Ureter (tissue), 1 donor: ENCODE data around the gene FFAR1. TPM values are rescaled to one million over a fixed set of nuclear protein-coding genes. Genes with fewer than 3 reads are reported as not detected.

Experiments used
- DNase-seq: peaks from one replicate; pipeline ENCODE4 v3.0.0-alpha.2; 2020; ENCODE audit warnings: low spot score
- total RNA-seq: library from RNA; stranded (reverse); gene quantifications from one replicate; pipeline ENCODE4 v1.2.4, GENCODE V29; 2023
- donor health status: DM: yes; HTN: yes; CAD: no.

FFAR1 gene
- total RNA-seq, result not detected

DNA sequence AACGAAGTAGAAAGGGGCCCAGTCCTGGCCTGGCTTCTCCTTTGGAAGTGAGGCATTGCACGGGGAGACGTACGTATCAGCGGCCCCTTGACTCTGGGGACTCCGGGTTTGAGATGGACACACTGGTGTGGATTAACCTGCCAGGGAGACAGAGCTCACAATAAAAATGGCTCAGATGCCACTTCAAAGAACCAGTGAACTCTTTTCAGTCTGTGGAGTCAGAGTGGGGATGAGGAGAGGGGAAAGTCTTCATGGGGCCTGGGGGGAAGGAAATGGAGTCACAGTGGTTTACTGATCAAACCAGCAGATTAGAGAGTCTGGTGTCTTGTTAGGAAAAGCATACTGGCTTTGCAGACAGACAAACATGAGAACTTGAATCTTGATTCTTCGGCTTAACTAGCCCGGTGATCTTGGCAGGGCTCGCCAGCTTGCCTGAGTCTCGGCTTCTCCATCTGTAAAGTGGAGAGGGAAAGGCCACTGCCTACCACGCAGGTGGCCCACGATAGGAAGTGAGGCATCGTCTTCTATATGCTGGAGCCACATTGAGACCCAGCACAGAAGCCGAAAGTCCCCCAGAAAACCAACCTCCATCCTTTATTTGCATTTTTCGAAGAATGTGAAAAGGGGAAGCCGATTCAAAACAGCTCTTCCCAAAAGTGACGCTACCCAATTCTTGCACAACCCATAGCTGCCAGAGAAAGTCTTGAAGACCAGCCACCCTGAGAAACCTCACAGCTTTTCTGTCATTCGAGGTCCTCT is at the start of gene FFAR1:
Gene FFAR1 (plus strand): TSS at position 732 of the 759 bp plus-strand sequence. CDS start 3,650 bp downstream, outside the sequence.
- no peak for DNase-seq

DNA sequence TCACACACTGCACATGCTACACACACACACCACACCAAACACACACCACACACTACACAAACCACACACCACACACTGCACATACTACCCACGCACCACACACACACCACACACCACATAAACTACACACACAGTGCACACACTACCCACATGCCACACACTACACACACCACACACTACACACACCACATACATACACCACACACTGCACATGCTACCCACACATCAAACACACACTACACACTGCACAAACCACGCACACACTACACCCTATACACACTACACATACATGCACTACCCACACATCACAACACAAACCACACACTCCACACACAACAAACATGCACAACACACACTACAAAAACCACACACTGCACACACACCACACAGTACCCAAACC is 49.8 kb upstream of the FFAR1 start:
- no peak for DNase-seq

DNA sequence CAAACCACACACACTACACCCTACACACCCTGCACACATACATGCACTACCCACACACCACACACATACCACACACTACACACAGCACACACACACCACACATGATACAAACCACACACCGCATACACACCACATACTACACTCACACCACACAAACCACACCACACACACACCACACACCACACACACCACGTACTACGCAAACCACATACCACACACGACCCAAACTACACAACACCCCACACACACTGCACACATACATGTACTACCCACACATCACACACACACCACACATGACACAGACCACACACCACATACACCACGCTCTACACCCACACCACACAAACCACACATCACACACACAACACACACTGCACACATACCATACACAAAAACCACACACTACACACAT is 49.1 kb upstream of the FFAR1 start:
- no peak for DNase-seq

DNA sequence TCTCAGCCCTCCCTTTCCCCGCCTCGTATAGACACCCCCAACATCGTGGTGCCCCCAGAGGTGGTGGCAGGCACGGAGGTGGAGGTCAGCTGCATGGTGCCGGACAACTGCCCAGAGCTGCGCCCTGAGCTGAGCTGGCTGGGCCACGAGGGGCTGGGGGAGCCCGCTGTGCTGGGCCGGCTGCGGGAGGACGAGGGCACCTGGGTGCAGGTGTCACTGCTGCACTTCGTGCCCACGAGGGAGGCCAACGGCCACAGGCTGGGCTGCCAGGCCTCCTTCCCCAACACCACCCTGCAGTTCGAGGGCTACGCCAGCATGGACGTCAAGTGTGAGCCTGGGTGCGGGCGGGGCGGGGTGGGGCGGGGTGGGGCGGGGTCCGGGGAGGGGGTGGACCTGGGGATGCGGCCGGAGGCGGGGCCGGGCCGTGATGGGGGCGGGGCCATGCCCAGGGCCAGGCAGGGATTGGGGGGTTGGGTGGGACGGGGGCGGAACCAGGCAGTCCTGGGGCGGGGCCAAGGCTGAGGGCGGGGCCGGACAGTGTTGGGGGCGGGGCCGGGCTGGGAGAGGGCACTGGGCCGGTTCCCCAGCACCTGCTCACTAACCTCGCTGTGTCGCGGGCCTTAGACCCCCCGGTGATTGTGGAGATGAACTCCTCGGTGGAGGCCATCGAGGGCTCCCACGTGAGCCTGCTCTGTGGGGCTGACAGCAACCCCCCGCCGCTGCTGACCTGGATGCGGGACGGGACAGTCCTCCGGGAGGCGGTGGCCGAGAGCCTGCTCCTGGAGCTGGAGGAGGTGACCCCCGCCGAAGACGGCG is 48.0 kb upstream of the FFAR1 start:
- no peak for DNase-seq

GRCh38 chr19:35300339-35300649 is 47.4 kb upstream of the FFAR1 start:
- DNase-seq, result no peak

DNA sequence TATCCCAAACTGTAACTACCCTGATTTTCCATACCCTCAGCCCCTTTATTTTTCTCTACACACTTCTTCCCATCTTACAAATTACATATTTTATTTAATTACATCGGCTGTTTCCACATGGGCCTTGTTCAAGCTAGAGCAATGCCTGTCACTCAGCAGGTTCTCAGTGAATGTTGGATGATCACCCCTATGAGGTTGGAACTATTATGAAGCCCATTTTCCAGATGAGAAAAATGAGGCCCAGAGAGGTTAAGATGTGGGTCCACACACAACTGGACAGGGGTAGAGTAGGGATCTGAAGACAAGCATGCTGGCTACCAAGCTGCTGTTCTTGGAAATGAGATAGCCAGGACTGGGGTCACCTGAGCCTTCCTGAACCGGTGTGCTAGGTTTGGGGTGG is 45.7 kb upstream of the FFAR1 start:
- no peak for DNase-seq

- no peak for DNase-seq
These were observed 45.3 kb upstream of the FFAR1 start for GRCh38 chr19:35302446-35302845.

DNA sequence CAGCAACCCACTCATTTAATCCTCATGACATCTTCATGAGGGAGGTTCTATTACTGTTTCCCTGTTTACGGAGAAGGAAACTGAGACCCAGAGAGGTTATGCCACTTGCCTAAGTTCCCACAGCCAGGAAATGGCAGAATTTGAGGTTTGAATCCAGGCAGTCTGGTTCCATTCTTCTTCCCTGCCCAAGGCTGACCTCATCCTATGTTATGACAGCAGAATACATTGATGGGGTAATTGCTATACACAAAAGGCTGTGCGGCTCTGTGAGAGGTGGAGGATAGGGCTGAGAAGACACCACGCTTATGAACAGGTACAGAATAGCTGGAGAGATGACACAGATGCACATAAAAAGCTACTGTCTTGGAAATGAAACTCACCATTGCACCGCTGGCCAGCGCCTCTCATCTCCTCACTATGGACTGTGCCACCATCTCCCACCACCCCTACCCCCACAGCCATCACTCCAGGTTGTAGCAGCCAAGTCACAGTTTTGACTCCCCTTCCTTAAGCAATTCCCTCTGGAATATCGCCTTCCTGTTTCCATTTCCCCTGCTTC is 44.3 kb upstream of the FFAR1 start:
- no peak for DNase-seq

- no peak for DNase-seq
These were observed 43.7 kb upstream of the FFAR1 start for GRCh38 chr19:35304036-35304435.

- DNase-seq, result no peak
These were observed 42.5 kb upstream of the FFAR1 start for GRCh38 chr19:35305181-35305580.

- DNase-seq, result no peak
These were observed 41.0 kb upstream of the FFAR1 start for GRCh38 chr19:35306473-35307246.

- no peak for DNase-seq
These were observed 39.8 kb upstream of the FFAR1 start for GRCh38 chr19:35307931-35308330.

DNA sequence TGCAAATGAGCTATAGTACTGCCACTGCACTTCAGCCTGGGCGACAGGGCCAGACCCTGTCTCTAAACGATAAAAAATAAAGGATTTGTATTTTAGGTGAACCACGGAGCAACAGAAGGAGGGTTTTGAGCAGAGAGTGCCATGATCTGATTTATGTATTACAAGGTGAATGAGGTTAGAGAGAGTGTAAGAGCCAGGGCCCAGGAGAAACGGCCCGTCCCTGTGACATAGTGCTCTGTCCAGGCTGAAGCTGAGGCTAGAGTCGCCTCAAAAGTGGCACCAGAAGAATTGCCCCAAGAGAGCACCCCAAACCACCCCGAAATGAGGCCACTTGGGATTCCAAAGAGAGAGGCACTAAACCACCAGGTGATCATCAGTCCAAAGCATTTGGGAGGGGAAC is 38.8 kb upstream of the FFAR1 start:
- no peak for DNase-seq

- DNase-seq, result no peak
These were observed 38.0 kb upstream of the FFAR1 start for GRCh38 chr19:35309481-35310279.

DNA sequence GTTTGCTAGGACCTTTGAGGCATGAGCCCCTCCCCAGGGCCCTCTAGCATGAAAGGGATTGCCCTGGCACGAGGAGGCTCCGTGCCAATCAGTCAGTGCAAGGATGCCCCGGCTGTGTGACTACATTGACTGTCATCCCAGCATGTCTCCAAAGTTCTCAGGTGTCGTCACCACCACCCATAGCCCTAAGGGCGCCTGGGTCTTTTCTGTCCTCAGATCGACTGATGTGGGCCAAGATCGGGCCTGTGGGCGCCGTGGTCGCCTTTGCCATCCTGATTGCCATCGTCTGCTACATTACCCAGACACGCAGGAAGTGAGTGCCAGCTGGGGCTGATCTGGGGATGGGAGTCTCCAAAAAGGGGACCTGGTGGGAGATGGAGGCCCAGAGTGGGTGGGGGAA is 37.4 kb upstream of the FFAR1 start:
- no peak for DNase-seq

DNA sequence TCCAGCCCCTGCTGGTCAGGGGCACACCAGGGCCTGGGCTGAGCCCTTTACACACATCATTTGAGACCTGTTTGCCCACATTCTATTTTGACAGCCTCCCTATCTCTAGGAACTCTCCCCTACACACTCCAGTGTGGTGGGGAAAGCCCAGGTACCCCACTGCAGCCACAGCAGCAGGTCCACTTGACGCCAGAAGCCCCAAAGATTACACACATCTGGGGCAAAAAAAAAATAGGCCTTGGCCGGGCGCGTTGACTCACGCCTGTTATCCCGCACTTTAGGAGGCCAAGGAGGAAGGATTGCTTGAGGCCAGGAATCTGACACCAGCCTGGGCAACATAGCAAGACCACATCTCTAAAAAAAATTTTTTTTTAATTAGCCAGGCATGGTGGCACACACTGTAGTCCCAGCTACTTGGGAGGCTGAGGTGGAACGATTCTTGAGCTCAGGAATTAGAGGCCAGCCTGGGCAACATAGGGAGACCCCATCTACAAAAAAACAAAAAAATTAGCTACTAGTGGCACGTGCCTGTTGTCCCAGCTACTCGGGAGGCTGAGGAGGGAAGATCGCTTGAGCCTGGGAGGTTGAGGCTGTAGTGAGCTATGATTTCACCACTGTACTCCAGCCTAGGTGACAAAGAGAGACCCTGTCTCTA is 36.8 kb upstream of the FFAR1 start:
- DNase-seq, result no peak

GRCh38 chr19:35311901-35312665 is 35.6 kb upstream of the FFAR1 start:
- no peak for DNase-seq

DNA sequence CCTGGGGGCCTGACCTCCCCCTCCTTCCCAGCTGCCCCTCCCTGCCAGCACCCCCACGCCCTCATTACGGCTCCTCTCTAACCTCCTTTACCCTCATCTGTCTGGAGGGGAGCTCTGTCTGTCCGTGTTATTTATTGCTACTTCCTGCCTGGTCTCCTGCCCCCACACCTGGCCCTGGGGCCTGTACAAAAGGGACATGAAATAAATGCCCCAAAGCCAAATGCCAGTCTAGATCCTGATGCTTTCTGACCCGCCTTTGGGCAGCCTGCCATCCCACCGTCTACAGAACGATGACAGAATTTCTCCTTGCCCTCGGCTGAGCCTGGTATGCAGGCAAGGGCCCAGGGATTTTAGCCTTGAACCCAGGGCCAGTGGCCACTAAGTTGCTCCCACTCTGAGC is 34.1 kb upstream of the FFAR1 start:
- DNase-seq, result no peak

DNA sequence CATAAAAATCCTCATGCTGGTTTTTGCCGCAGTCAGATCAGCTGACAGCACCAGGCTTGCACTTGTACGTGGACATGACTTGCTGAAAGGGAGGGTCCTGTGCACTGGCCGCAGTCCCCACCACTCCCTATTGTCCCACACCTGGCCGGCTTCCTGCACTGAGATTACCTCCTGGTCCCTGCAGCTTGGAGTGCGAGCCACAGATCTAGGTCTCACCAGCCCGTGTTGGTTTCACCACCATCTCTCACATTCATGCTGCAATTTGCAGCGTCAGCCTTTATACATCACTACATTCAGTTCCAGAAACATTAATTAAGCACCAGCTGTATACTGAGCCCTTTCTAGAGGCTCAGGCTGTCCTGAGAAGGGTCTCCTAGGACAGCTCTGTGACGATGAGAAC is 33.7 kb upstream of the FFAR1 start:
- no peak for DNase-seq

- DNase-seq, result no peak
These were observed 32.7 kb upstream of the FFAR1 start for GRCh38 chr19:35314858-35315470.
